ENCODE measurements around the gene TECPR1. TPM values are rescaled to one million over a fixed set of nuclear protein-coding genes. Genes with fewer than 3 reads are reported as not detected.

The TECPR1 gene
- total and polyA plus RNA-seq, 2 of the 8 experiments (the other 6 are each of a cell fraction or from before 2014, with no cell fraction given): 1.3 to 11.1 TPM

DNA sequence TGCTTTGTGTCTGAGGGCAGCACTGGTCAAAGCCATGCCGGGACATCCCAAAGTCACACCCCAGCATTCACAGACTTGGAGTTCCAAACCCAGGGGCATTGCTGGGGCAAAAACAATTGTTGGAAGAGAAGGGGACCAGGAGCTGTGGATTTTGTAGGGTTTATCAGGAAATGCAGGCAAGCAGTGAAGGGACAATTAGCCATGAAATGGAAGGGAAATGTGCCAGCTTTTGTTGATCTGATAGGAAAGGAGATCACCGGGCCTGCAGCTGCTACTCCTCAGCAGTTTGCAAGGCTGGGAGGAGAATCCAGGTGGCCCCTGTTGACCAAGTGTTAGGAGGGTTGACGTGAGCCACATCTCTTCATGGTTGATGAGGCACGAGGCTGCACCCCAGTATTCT, 26.9 kb upstream of the TECPR1 start (continued):
- TF ChIP-seq GABPA (IDR thresholded peaks at IDR 0.05; ENCODE audit: borderline replicate concordance, insufficient read depth, low read length): no peak
- TF ChIP-seq, protein P1, sequence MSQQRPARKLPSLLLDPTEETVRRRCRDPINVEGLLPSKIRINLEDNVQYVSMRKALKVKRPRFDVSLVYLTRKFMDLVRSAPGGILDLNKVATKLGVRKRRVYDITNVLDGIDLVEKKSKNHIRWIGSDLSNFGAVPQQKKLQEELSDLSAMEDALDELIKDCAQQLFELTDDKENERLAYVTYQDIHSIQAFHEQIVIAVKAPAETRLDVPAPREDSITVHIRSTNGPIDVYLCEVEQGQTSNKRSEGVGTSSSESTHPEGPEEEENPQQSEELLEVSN (IDR thresholded peaks at IDR 0.05): no peak
- TF ChIP-seq RNF2 (IDR thresholded peaks at IDR 0.05; ENCODE audit: borderline replicate concordance, low read depth, low read length, missing control alignments, poor library complexity, severe bottlenecking): no peak
- TF ChIP-seq POLR2A (IDR thresholded peaks at IDR 0.05; ENCODE audit: control extremely low read depth in 1 of 2, low read depth in 2 of 2, low read length in 2 of 2): no peak
- TF ChIP-seq SAP30 (IDR thresholded peaks at IDR 0.05; ENCODE audit: insufficient read depth, insufficient replicate concordance, low read length): no peak
- TF ChIP-seq, protein P2, sequence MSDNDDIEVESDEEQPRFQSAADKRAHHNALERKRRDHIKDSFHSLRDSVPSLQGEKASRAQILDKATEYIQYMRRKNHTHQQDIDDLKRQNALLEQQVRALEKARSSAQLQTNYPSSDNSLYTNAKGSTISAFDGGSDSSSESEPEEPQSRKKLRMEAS (IDR thresholded peaks at IDR 0.05): no peak
- TF ChIP-seq POU5F1 (IDR thresholded peaks at IDR 0.05; ENCODE audit: low read depth, low read length): no peak
